HFFc6 (cell line): ENCODE measurements around the gene NPSR1. TPM values are rescaled to one million over a fixed set of nuclear protein-coding genes. Genes with fewer than 3 reads are reported as not detected.

Experiments used
- DNase-seq: peaks from one replicate; pipeline ENCODE4 v3.0.0-alpha.2; 2018
- H3K27ac Mint-ChIP-seq: 2 replicates; pipeline ENCODE4 v1.8.0; 2020; ENCODE audit warnings: mild to moderate bottlenecking, mixed read lengths
- H3K27me3 Mint-ChIP-seq: 2 replicates; pipeline ENCODE4 v1.8.0; 2021; ENCODE audit warnings: mild to moderate bottlenecking, moderate library complexity, mixed read lengths; ENCODE audit not compliant: insufficient read depth
- H3K36me3 Mint-ChIP-seq: 2 replicates; pipeline ENCODE4 v1.8.0; 2021; ENCODE audit warnings: low read depth, mixed read lengths
- H3K4me1 Mint-ChIP-seq: 2 replicates; pipeline ENCODE4 v1.8.0; 2020; ENCODE audit warnings: low read depth, mixed read lengths
- H3K4me3 Mint-ChIP-seq: 2 replicates; pipeline ENCODE4 v1.8.0; 2020; ENCODE audit warnings: mild to moderate bottlenecking, moderate library complexity, mixed read lengths
- H3K9me3 Mint-ChIP-seq: 2 replicates; pipeline ENCODE4 v1.8.0; 2020; ENCODE audit warnings: mild to moderate bottlenecking, mixed read lengths
- CTCF ChIP-seq: fragments of 200-600 bp; sonication (generic); IDR thresholded peaks from 2 replicates; pipeline ENCODE4 v1.5.0; 2021; ENCODE audit warnings: antibody characterized with exemption, mild to moderate bottlenecking
- total RNA-seq, 6 experiments: library from RNA; stranded (reverse); fragmentation: NEBNext Ultra II Directional; extraction: Animal tissue kit (Norgen Biotek cat#: 25700); gene quantifications; 2 replicates in 1 of 6; 3 replicates in 5 of 6; pipeline ENCODE4 v1.2.3, GENCODE V29; 2021

NPSR1 gene
- total RNA-seq, 6 experiments from 2014 or later, result not detected

GRCh38 chr7:34677491-34677890, 19.5 kb downstream of the NPSR1 start:
- no peak for DNase-seq
- H3K9me3 Mint-ChIP-seq, result no peaks in the 10 kb centered on the region
- no peak for TF ChIP-seq CTCF
- H3K36me3 Mint-ChIP-seq, result no peaks in the 10 kb centered on the region
- H3K4me3 Mint-ChIP-seq, result no peak overlapping the region
- H3K4me1 Mint-ChIP-seq, result peaks cover 11% of the 10 kb centered on the region
- H3K27ac Mint-ChIP-seq, result no peak overlapping the region
- no peaks in the 10 kb centered on the region; the same call in 1 of the 2 replicates for H3K27me3 Mint-ChIP-seq

GRCh38 chr7:34687529-34687928, 29.5 kb downstream of the NPSR1 start:
- Mint-ChIP-seq H3K4me1 (no peaks in the 10 kb centered on the region), H3K27ac (no peak overlapping the region), H3K36me3 (no peaks in the 10 kb centered on the region), H3K27me3 (peaks cover 2% of the 10 kb centered on the region), H3K9me3 (peaks cover 7% of the 10 kb centered on the region), H3K4me3 (no peak overlapping the region)
- DNase-seq, result no peak
- TF ChIP-seq CTCF, result no peak

GRCh38 chr7:34696415-34696814, 38.4 kb downstream of the NPSR1 start:
- no peak overlapping the region for H3K27ac Mint-ChIP-seq
- no peak for DNase-seq
- H3K36me3 Mint-ChIP-seq, result no peaks in the 10 kb centered on the region
- peaks cover 17% of the 10 kb centered on the region for H3K9me3 Mint-ChIP-seq
- H3K4me1 Mint-ChIP-seq, result no peaks in the 10 kb centered on the region
- no peak for TF ChIP-seq CTCF
- H3K27me3 Mint-ChIP-seq, result no peaks in the 10 kb centered on the region; the same call in 1 of the 2 replicates
- H3K4me3 Mint-ChIP-seq, result no peak overlapping the region

GRCh38 chr7:34709771-34710170, 51.8 kb downstream of the NPSR1 start:
- no peaks in the 10 kb centered on the region for H3K4me1 Mint-ChIP-seq
- no peak overlapping the region for H3K4me3 Mint-ChIP-seq
- no peaks in the 10 kb centered on the region for H3K36me3 Mint-ChIP-seq
- TF ChIP-seq CTCF, result no peak
- H3K27ac Mint-ChIP-seq, result no peak overlapping the region
- DNase-seq, result no peak
- no peaks in the 10 kb centered on the region; the same call in 1 of the 2 replicates for H3K27me3 Mint-ChIP-seq
- no peaks in the 10 kb centered on the region for H3K9me3 Mint-ChIP-seq

GRCh38 chr7:34718867-34719266, 60.8 kb downstream of the NPSR1 start:
- no peak for TF ChIP-seq CTCF
- H3K9me3 Mint-ChIP-seq, result no peaks in the 10 kb centered on the region; the same call in 1 of the 2 replicates
- no peaks in the 10 kb centered on the region for H3K4me1 Mint-ChIP-seq
- no peaks in the 10 kb centered on the region; the same call in 1 of the 2 replicates for H3K27me3 Mint-ChIP-seq
- H3K4me3 Mint-ChIP-seq, result no peak overlapping the region
- no peak for DNase-seq
- no peaks in the 10 kb centered on the region for H3K36me3 Mint-ChIP-seq
- H3K27ac Mint-ChIP-seq, result no peak overlapping the region

- Mint-ChIP-seq H3K4me1 (no peaks in the 10 kb centered on the region), H3K9me3 (no peaks in the 10 kb centered on the region; the same call in 1 of the 2 replicates), H3K27ac (no peak overlapping the region), H3K27me3 (no peaks in the 10 kb centered on the region; the same call in 1 of the 2 replicates), H3K4me3 (no peak overlapping the region), H3K36me3 (no peaks in the 10 kb centered on the region)
- no peak for DNase-seq
- TF ChIP-seq CTCF, result no peak
Observed at GRCh38 chr7:34719636-34720035, 61.6 kb downstream of the NPSR1 start.
